Breast epithelium (tissue), 4 donors: Measurements from ENCODE around the gene GALNT2. TPM values are rescaled to one million over a fixed set of nuclear protein-coding genes. Genes with fewer than 3 reads are reported as not detected.
A peak's percentile ranks its signal among the peaks of the same experiment; 100 is the strongest.

Source experiments
- DNase-seq, 2 donors: peaks; one replicate each; pipeline ENCODE4 v3.0.0-alpha.2; 2019; ENCODE audit warnings: low spot score in 2 of 2
- H3K27ac ChIP-seq, 2 donors: fragments of 200-600 bp; sonication (generic) in 1 of 2; one replicate each; pipeline ENCODE4 v1.5.1; 2016 to 2019; ENCODE audit warnings: mild to moderate bottlenecking in 1 of 2
- H3K27me3 ChIP-seq, 2 donors: fragments of 200-600 bp; sonication (generic) in 1 of 2; one replicate each; pipeline versions ENCODE4 v1.5.1 to v1.6.0; 2017 to 2019; ENCODE audit warnings: control low read depth in 1 of 2, mild to moderate bottlenecking in 1 of 2
- H3K36me3 ChIP-seq: fragments of 200-600 bp; one replicate; pipeline ENCODE4 v1.5.1; 2019
- H3K4me1 ChIP-seq, 2 donors: fragments of 200-600 bp; sonication (generic); one replicate each; pipeline ENCODE4 v1.5.1; 2016 to 2019; ENCODE audit warnings: control low read depth in 1 of 2
- H3K4me3 ChIP-seq, 3 donors: fragments of 200-600 bp; sonication (generic); 1 replicate in 2 of 3; 2 replicates in 1 of 3; pipeline ENCODE4 v1.5.1; 2016 to 2019; ENCODE audit warnings: mild to moderate bottlenecking in 3 of 3, moderate library complexity in 2 of 3
- H3K9me3 ChIP-seq, 2 donors: fragments of 200-600 bp; sonication (generic) in 1 of 2; one replicate each; pipeline ENCODE4 v1.5.1; 2016 to 2019; ENCODE audit warnings: control low read depth in 1 of 2
- CTCF ChIP-seq, 3 donors: fragments of 450-650 bp; IDR thresholded peaks; one replicate each; pipeline ENCODE4 v1.5.1; 2016 to 2017; ENCODE audit warnings: antibody characterized with exemption in 3 of 3, mild to moderate bottlenecking in 3 of 3, moderate library complexity in 3 of 3
- POLR2A ChIP-seq: fragments of 450-650 bp; IDR thresholded peaks from one replicate; pipeline ENCODE4 v1.6.1; 2016; ENCODE audit warnings: antibody characterized with exemption, mild to moderate bottlenecking, moderate library complexity
- POLR2AphosphoS5 ChIP-seq, 3 donors: sonication (generic); formaldehyde crosslinking; IDR thresholded peaks; one replicate each; pipeline ENCODE4 v1.6.1; 2017; ENCODE audit warnings: antibody characterized with exemption in 3 of 3
- intact Hi-C: fragments of 100-400 bp; cut with DNase I; formaldehyde crosslinking; loops from one replicate; pipeline ENCODE4 v1.15.1; 2023; ENCODE audit warnings: low total_unique reads
- total RNA-seq, 3 donors: library from RNA; depleted of rRNA; stranded (reverse); fragments of >200 nt; gene quantifications; one replicate each; pipeline ENCODE4 v1.1.0, GENCODE V29; 2016

The GALNT2 gene
- total RNA-seq, 3 donors from 2014 or later: 27.4 to 53.0 (median 42.6) TPM

- H3K4me1 ChIP-seq: no peaks in the 10 kb centered on the region
- peak in 1 of 2 donors; percentile 20 for DNase-seq
- H3K4me3 ChIP-seq: no peak overlapping the region
- intact Hi-C loops: no loop called here
- no peaks in the 10 kb centered on the region for H3K9me3 ChIP-seq
- no peaks in the 10 kb centered on the region for H3K36me3 ChIP-seq
- H3K27me3 ChIP-seq: no peaks in the 10 kb centered on the region
- no peak for TF ChIP-seq POLR2A
- TF ChIP-seq POLR2AphosphoS5 (IDR thresholded peaks at IDR 0.05): no peak
- TF ChIP-seq CTCF (IDR thresholded peaks at IDR 0.05): no peak
- no peak overlapping the region for H3K27ac ChIP-seq
Measured at GRCh38 chr1:230278871-230279582, 212.0 kb downstream of the GALNT2 start.

GRCh38 chr1:230279583-230279945 lies 212.5 kb downstream of the GALNT2 start:
- no peaks in the 10 kb centered on the region for H3K27me3 ChIP-seq
- no peaks in the 10 kb centered on the region for H3K4me1 ChIP-seq
- intact Hi-C loops: no loop called here
- TF ChIP-seq POLR2AphosphoS5 (IDR thresholded peaks at IDR 0.05): no peak
- no peak for TF ChIP-seq CTCF (IDR thresholded peaks at IDR 0.05)
- no peak for TF ChIP-seq POLR2A
- no peaks in the 10 kb centered on the region for H3K36me3 ChIP-seq
- H3K27ac ChIP-seq: no peak overlapping the region
- H3K4me3 ChIP-seq: no peak overlapping the region
- no peaks in the 10 kb centered on the region for H3K9me3 ChIP-seq
- DNase-seq: peak in 1 of 2 donors; percentile 40

- Histone ChIP-seq H3K4me1 (no peaks in the 10 kb centered on the region), H3K4me3 (no peak overlapping the region), H3K9me3 (no peaks in the 10 kb centered on the region), H3K27me3 (no peaks in the 10 kb centered on the region), H3K36me3 (no peaks in the 10 kb centered on the region), H3K27ac (no peak overlapping the region)
- intact Hi-C loops: loop anchor here (10.0 kb wide), 1 partner anchor 645 kb away; no protein-coding TSS in a partner anchor
- peak in 1 of 2 donors; percentile 28 for DNase-seq
- no peak for TF ChIP-seq CTCF (IDR thresholded peaks at IDR 0.05)
Measured at GRCh38 chr1:230280054-230280795, 213.2 kb downstream of the GALNT2 start.

- Histone ChIP-seq H3K4me1 (no peaks in the 10 kb centered on the region), H3K36me3 (no peaks in the 10 kb centered on the region), H3K27me3 (no peaks in the 10 kb centered on the region), H3K4me3 (no peak overlapping the region), H3K9me3 (no peaks in the 10 kb centered on the region), H3K27ac (no peak overlapping the region)
- peak in 1 of 2 donors; percentile 33 for DNase-seq
- intact Hi-C loops: loop anchor here (10.0 kb wide), 1 partner anchor 646 kb away; no protein-coding TSS in a partner anchor
- TF ChIP-seq CTCF (IDR thresholded peaks at IDR 0.05) (no peak), POLR2A (no peak), POLR2AphosphoS5 (IDR thresholded peaks at IDR 0.05) (no peak)
Measured at GRCh38 chr1:230280906-230281413, 213.9 kb downstream of the GALNT2 start.

GRCh38 chr1:230281556-230281955 lies 214.5 kb downstream of the GALNT2 start:
- intact Hi-C loops: loop anchor here (10.0 kb wide), 1 partner anchor 647 kb away; no protein-coding TSS in a partner anchor
- H3K27ac ChIP-seq: no peak overlapping the region

More at GRCh38 chr1:230281556-230281955, 214.5 kb downstream of the GALNT2 start:
- Histone ChIP-seq H3K4me1 (no peaks in the 10 kb centered on the region), H3K36me3 (no peaks in the 10 kb centered on the region), H3K27me3 (no peaks in the 10 kb centered on the region), H3K9me3 (no peaks in the 10 kb centered on the region), H3K4me3 (no peak overlapping the region)
- TF ChIP-seq POLR2A (no peak), CTCF (IDR thresholded peaks at IDR 0.05) (no peak), POLR2AphosphoS5 (IDR thresholded peaks at IDR 0.05) (no peak)
- peak in 1 of 2 donors; percentile 44 for DNase-seq
